Smooth muscle cell (in vitro differentiated cells): ENCODE results near the gene RTF1. TPM values are rescaled to one million over a fixed set of nuclear protein-coding genes. Genes with fewer than 3 reads are reported as not detected.

Experiments
- DNase-seq: peaks from one replicate; lab custom pipeline; 2025; ENCODE audit not compliant: unreplicated experiment; lab: John Stamatoyannopoulos, UW
- H2AFZ ChIP-seq: fragments of 200-600 bp; sonication (generic); 2 replicates; pipeline ENCODE4 v1.6.0; 2016; ENCODE audit warnings: antibody characterized with exemption, low read depth, mild to moderate bottlenecking
- H3F3A ChIP-seq: fragments of 200-600 bp; sonication (generic); 2 replicates; pipeline ENCODE4 v1.6.0; 2017; ENCODE audit warnings: antibody characterized with exemption, low read depth
- H3K27ac ChIP-seq: fragments of 200-600 bp; sonication (generic); 2 replicates; pipeline ENCODE4 v1.5.1; 2016; ENCODE audit warnings: low read depth, mild to moderate bottlenecking
- H3K27me3 ChIP-seq: fragments of 200-600 bp; sonication (generic); 2 replicates; pipeline ENCODE4 v1.6.1; 2016; ENCODE audit warnings: low read depth, mild to moderate bottlenecking
- H3K36me3 ChIP-seq: fragments of 200-600 bp; sonication (generic); 2 replicates; pipeline ENCODE4 v1.5.1; 2016; ENCODE audit warnings: low read depth
- H3K4me1 ChIP-seq: fragments of 200-600 bp; sonication (generic); 2 replicates; pipeline ENCODE4 v1.5.1; 2016; ENCODE audit warnings: low read depth
- H3K4me2 ChIP-seq: fragments of 200-600 bp; sonication (generic); 2 replicates; pipeline ENCODE4 v1.6.0; 2016; ENCODE audit warnings: mild to moderate bottlenecking
- H3K4me3 ChIP-seq: fragments of 200-600 bp; sonication (generic); 2 replicates; pipeline ENCODE4 v1.5.1; 2016; ENCODE audit warnings: mild to moderate bottlenecking
- H3K79me2 ChIP-seq: fragments of 200-600 bp; sonication (generic); 2 replicates; pipeline ENCODE4 v1.6.0; 2016; ENCODE audit warnings: low read depth, mild to moderate bottlenecking
- H3K9ac ChIP-seq: fragments of 200-600 bp; sonication (generic); 2 replicates; pipeline ENCODE4 v1.6.0; 2016; ENCODE audit warnings: low read depth
- H3K9me3 ChIP-seq: fragments of 200-600 bp; sonication (generic); replicated peaks from 2 replicates; pipeline ENCODE4 v1.5.1; 2016; ENCODE audit warnings: low read depth
- H4K20me1 ChIP-seq: fragments of 200-600 bp; sonication (generic); 2 replicates; pipeline ENCODE4 v1.6.0; 2016; ENCODE audit warnings: low read depth
- WGBS: methylation state at CpG from one replicate; pipeline ENCODE4 v1.1.7; 2016; ENCODE audit warnings: low lambda C conversion rate; 5-methylcytosine and 5-hydroxymethylcytosine counted together
- polyA plus RNA-seq: library from polyadenylated mRNA; unstranded; fragments of >200 nt; fragmentation: Nextera tagmentation; extraction: Ambion mirVana; gene quantifications from 2 replicates; pipeline ENCODE4 v1.2.1, GENCODE V29; 2016
- total RNA-seq: library from RNA; depleted of rRNA; stranded (reverse); fragments of >200 nt; gene quantifications from 2 replicates; pipeline ENCODE4 v1.2.3, GENCODE V29; 2014
- TF ChIP-seq, protein P1 (sequence below): fragments of 200-600 bp; sonication (generic); IDR thresholded peaks from 2 replicates; pipeline ENCODE4 v1.5.1; 2017; ENCODE audit warnings: borderline replicate concordance, mild to moderate bottlenecking, antibody characterized with exemption; ENCODE audit not compliant: insufficient read depth, poor library complexity, severe bottlenecking

Gene RTF1
- total and polyA plus RNA-seq, 2 experiments from 2014 or later, result 25.7 to 68.1 TPM

- Histone ChIP-seq H3F3A (no peaks in the 10 kb centered on the region), H3K27ac (no peak overlapping the region), H4K20me1 (no peaks in the 10 kb centered on the region), H3K79me2 (no peaks in the 10 kb centered on the region), H3K9ac (no peak overlapping the region), H3K9me3 (no peaks in the 10 kb centered on the region), H2AFZ (no peak overlapping the region), H3K4me1 (no peaks in the 10 kb centered on the region), H3K27me3 (no peaks in the 10 kb centered on the region), H3K4me2 (no peak overlapping the region), H3K4me3 (no peak overlapping the region), H3K36me3 (peaks cover 2% of the 10 kb centered on the region)
- WGBS, result 98% methylated on average over 9 of the region's 9 CpGs
- DNase-seq, result no peak
- TF ChIP-seq, protein P1, sequence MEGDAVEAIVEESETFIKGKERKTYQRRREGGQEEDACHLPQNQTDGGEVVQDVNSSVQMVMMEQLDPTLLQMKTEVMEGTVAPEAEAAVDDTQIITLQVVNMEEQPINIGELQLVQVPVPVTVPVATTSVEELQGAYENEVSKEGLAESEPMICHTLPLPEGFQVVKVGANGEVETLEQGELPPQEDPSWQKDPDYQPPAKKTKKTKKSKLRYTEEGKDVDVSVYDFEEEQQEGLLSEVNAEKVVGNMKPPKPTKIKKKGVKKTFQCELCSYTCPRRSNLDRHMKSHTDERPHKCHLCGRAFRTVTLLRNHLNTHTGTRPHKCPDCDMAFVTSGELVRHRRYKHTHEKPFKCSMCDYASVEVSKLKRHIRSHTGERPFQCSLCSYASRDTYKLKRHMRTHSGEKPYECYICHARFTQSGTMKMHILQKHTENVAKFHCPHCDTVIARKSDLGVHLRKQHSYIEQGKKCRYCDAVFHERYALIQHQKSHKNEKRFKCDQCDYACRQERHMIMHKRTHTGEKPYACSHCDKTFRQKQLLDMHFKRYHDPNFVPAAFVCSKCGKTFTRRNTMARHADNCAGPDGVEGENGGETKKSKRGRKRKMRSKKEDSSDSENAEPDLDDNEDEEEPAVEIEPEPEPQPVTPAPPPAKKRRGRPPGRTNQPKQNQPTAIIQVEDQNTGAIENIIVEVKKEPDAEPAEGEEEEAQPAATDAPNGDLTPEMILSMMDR, result no peak
Observed at GRCh38 chr15:41482110-41482877, 65.4 kb downstream of the RTF1 start.

- Histone ChIP-seq H3K4me3 (no peak overlapping the region), H3F3A (no peaks in the 10 kb centered on the region), H3K27me3 (no peaks in the 10 kb centered on the region), H3K79me2 (no peaks in the 10 kb centered on the region), H3K36me3 (peaks cover 2% of the 10 kb centered on the region), H3K9me3 (no peaks in the 10 kb centered on the region), H4K20me1 (no peaks in the 10 kb centered on the region), H3K4me1 (no peaks in the 10 kb centered on the region), H3K27ac (no peak overlapping the region), H3K4me2 (no peak overlapping the region), H3K9ac (no peak overlapping the region), H2AFZ (no peak overlapping the region)
- DNase-seq, result no peak
- TF ChIP-seq, protein P1, result no peak
Observed at GRCh38 chr15:41483115-41483514, 66.2 kb downstream of the RTF1 start.

DNA sequence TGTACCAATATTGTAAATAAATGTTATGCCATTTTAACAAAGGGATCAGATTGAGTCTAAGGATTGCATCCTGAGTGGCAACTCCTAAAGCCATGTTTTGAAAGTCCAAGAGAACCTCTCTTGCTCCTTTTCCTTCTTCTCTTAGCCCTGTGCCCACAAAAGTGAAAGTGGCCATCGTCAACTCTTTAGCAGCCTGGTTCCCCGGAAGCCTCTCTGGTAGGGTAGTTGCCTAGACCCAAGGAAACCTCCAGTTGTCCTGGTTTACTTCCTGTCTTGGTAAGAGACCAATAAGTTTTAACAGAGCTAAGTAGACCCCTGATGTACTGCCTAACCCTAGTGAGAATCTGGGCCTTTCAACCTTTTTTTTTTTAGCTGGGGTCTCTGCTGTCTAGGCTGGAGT, 66.6 kb downstream of the RTF1 start:
- Histone ChIP-seq H3K36me3 (no peaks in the 10 kb centered on the region), H3K9ac (no peak overlapping the region), H3K4me2 (no peak overlapping the region), H3K27me3 (no peaks in the 10 kb centered on the region), H3F3A (no peaks in the 10 kb centered on the region), H3K27ac (no peak overlapping the region), H3K79me2 (no peaks in the 10 kb centered on the region), H4K20me1 (no peaks in the 10 kb centered on the region), H3K4me1 (no peaks in the 10 kb centered on the region), H3K9me3 (no peaks in the 10 kb centered on the region), H3K4me3 (no peak overlapping the region), H2AFZ (no peak overlapping the region)
- 100% methylated on average over 2 of the region's 2 CpGs for WGBS
- DNase-seq, result no peak
- TF ChIP-seq, protein P1, result no peak
